ENCODE results near the gene KRTAP5-6.

KRTAP5-6 gene

DNA sequence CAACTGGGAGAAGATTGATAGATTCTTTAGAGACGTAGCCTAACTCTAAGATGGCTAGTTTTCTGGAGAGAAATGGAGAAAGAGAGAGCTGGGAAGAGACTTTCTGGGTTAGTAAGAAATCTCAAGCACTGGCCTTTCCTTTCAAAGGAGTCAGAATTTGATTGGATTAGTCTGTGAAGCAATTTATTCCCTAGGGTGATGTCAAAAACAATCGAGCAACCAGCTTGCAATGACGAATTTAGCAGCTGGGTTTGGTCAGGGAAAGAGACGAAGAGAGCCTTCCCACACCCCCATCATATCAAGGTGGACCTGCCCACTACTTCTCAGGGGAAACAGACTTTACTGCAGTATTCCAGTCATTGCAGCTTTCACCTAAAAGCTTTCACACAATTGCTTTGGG lies 10.8 kb downstream of the KRTAP5-6 start:
- TF ChIP-seq, protein P1, sequence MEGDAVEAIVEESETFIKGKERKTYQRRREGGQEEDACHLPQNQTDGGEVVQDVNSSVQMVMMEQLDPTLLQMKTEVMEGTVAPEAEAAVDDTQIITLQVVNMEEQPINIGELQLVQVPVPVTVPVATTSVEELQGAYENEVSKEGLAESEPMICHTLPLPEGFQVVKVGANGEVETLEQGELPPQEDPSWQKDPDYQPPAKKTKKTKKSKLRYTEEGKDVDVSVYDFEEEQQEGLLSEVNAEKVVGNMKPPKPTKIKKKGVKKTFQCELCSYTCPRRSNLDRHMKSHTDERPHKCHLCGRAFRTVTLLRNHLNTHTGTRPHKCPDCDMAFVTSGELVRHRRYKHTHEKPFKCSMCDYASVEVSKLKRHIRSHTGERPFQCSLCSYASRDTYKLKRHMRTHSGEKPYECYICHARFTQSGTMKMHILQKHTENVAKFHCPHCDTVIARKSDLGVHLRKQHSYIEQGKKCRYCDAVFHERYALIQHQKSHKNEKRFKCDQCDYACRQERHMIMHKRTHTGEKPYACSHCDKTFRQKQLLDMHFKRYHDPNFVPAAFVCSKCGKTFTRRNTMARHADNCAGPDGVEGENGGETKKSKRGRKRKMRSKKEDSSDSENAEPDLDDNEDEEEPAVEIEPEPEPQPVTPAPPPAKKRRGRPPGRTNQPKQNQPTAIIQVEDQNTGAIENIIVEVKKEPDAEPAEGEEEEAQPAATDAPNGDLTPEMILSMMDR (IDR thresholded peaks at IDR 0.05; ENCODE audit: low read depth, low read length): no peak
- DNase-seq: no peak

DNA sequence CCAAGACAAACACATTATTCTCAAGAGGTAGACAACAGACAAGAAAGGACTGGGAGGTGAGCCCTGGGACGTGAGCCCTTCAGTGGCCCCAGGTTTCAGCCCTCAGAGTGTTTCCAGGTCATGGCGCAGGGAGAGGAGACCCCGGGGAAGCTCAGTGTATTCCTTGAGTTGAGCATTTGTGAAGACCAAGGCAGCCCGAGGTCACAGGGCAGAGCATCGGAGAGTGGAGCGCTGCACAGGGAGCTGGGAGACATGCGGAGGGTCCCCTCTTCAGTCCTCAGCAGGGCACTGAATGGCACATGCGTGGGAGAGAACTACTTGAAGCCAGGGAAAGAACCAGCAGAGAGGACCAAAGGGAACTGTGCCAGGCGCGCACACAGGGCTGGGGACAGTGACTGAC lies 11.7 kb downstream of the KRTAP5-6 start:
- TF ChIP-seq, protein P1 (IDR thresholded peaks at IDR 0.05; ENCODE audit: low read depth, low read length): no peak
- peaks cover 88% of the 10 kb centered on the region for H3K27me3 ChIP-seq (ENCODE audit: insufficient read depth, low read depth, severe bottlenecking)

More for the DNA sequence above, 10.8 kb downstream of the KRTAP5-6 start:
- Histone ChIP-seq H3K9me3 (ENCODE audit: severe bottlenecking) (peaks cover 5% of the 10 kb centered on the region), H3K27ac (no peak overlapping the region), H3K4me3 (ENCODE audit: low read depth, low read length) (no peak overlapping the region), H3K36me3 (no peaks in the 10 kb centered on the region), H3K27me3 (ENCODE audit: insufficient read depth, low read depth, severe bottlenecking) (peaks cover 93% of the 10 kb centered on the region)

DNA sequence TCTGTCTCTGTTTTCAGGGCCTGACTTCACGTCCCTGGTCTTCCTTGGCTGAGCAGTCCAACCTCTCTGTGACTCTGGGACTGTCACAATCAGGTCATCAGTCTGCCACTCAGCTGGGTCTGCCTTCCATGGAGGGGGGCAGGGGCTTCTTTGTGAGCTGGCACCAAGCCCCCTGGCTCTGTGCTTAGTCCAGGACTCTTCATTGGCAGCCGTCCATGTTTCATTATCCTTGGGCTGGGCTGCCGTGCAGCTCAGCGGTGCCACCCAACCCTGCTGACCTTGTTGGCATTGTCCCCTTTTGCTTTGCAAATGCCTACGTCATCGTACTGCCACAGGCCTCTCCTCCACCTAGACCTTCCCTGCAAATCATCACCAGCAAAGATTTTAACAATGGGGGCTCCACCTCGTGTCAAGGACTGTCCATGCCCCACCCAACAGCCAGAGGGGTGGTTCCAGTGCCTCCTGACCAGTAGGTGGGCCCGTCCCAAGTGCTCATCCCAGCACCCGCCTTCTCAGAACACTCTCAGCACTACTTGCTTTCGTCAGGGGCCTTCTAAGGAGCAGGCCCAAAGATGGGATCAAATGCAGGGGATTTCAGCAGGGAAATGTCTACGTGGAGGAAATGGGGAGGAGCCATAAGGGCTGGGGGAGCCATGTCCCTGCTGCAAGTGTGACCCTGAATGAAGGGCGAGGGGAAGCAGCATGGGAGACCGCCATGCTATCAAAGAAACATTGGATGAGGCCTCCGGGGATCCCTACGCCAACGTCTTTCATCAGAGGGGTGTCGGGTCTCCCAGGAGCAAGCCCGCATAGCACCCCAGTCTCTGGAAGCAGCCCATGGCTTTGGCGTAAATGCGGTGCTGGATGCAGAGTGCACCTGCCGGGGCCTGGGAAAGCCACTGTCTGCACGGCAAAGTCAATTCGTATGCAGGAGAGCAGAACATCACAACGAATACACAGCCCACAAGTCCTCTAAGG lies 18.2 kb downstream of the KRTAP5-6 start:
- no peaks in the 10 kb centered on the region for H3K36me3 ChIP-seq
- DNase-seq: no peak
- TF ChIP-seq, protein P1 (IDR thresholded peaks at IDR 0.05; ENCODE audit: low read depth, low read length): no peak
- no peak overlapping the region for H3K4me3 ChIP-seq (ENCODE audit: low read depth, low read length)
- peaks cover 96% of the 10 kb centered on the region for H3K27me3 ChIP-seq (ENCODE audit: insufficient read depth, low read depth, severe bottlenecking)
- H3K27ac ChIP-seq: no peak overlapping the region
- peaks cover 2% of the 10 kb centered on the region for H3K9me3 ChIP-seq (ENCODE audit: severe bottlenecking)

More for the DNA sequence above, 11.7 kb downstream of the KRTAP5-6 start:
- no peaks in the 10 kb centered on the region for H3K36me3 ChIP-seq
- H3K4me3 ChIP-seq (ENCODE audit: low read depth, low read length): no peak overlapping the region
- H3K27ac ChIP-seq: no peak overlapping the region
- peaks cover 5% of the 10 kb centered on the region for H3K9me3 ChIP-seq (ENCODE audit: severe bottlenecking)
- DNase-seq: no peak

DNA sequence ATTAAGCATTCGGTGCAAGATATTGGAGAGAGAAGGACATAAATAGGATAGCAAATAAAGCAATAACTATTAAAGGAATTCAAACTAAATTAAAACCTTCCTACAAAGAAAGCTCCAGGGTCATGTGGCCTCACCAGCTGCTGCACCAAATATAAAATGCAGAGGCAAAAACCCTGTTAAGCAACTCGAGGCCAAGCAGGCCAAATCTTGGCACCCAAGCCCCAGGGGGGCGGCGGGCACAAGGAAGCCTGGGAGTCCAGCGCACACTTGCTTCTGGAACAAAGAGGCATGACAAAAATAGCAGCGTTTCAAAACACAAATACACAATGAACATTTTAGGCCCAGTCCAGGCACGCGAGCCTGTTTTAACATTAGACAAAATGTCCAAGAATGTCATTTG lies 20.8 kb downstream of the KRTAP5-6 start:
- Histone ChIP-seq H3K36me3 (no peaks in the 10 kb centered on the region), H3K27ac (no peak overlapping the region), H3K4me3 (ENCODE audit: low read depth, low read length) (no peak overlapping the region), H3K9me3 (ENCODE audit: severe bottlenecking) (peaks cover 2% of the 10 kb centered on the region), H3K27me3 (ENCODE audit: insufficient read depth, low read depth, severe bottlenecking) (peaks cover 93% of the 10 kb centered on the region)
- TF ChIP-seq, protein P1 (IDR thresholded peaks at IDR 0.05; ENCODE audit: low read depth, low read length): no peak
- DNase-seq: no peak

DNA sequence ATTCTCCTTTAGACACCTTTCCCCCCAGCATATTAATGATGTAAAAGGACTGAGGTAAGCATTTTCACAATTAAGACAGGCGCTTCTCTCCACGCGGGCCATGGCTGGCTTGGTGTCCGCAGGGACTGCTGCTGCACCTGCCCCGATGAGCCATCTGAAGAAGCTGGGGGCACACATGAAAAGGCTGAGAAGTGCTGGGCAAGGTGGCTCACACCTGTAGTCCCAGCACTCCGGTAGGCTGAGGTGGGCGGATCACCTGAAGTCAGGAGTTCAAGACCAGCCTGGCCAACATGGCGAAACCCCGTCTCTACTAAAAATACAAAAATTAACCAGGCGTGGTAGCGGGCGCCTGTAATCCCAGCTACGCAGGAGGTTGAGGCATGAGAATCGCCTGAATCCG lies 21.3 kb downstream of the KRTAP5-6 start:
- Histone ChIP-seq H3K36me3 (no peaks in the 10 kb centered on the region), H3K27me3 (ENCODE audit: insufficient read depth, low read depth, severe bottlenecking) (peaks cover 97% of the 10 kb centered on the region), H3K9me3 (ENCODE audit: severe bottlenecking) (peaks cover 2% of the 10 kb centered on the region), H3K27ac (no peak overlapping the region), H3K4me3 (ENCODE audit: low read depth, low read length) (no peak overlapping the region)
- TF ChIP-seq, protein P1 (IDR thresholded peaks at IDR 0.05; ENCODE audit: low read depth, low read length): no peak
- DNase-seq: no peak

All from WERI-Rb-1 (cell line).